ENCODE results near the gene GALNT11. TPM values are rescaled to one million over a fixed set of nuclear protein-coding genes. Genes with fewer than 3 reads are reported as not detected.

GALNT11 gene
- total RNA-seq, 2 donors from 2014 or later = 45.9 to 54.4 TPM

- WGBS, 2 donors = 90 to 94% methylated on average over 5 of the region's 5 CpGs
- DNase-seq = no peak
- no peaks in the 10 kb centered on the region for H3K9me3 ChIP-seq
- TF ChIP-seq POLR2A (IDR thresholded peaks at IDR 0.05) (no peak), CTCF (IDR thresholded peaks at IDR 0.05) (no peak)
- ATAC-seq = no peak
- H3K36me3 ChIP-seq (replicated peaks in 1 of 2; ENCODE audit: insufficient read depth in 1 of 2, low read depth in 2 of 2) = peaks cover 0 to 14% of the 10 kb centered on the region in 2 donors
- H3K4me1 ChIP-seq = no peaks in the 10 kb centered on the region
- H3K27ac ChIP-seq = no peak overlapping the region
- H3K27me3 ChIP-seq = no peaks in the 10 kb centered on the region
- no peak overlapping the region for H3K4me3 ChIP-seq
- intact Hi-C loops (cut with DNase I) = no loop called here
Observed at GRCh38 chr7:152132812-152133211, 107.3 kb downstream of the GALNT11 start.

GRCh38 chr7:152133804-152134203, 108.3 kb downstream of the GALNT11 start:
- TF ChIP-seq POLR2A (IDR thresholded peaks at IDR 0.05) (no peak), CTCF (IDR thresholded peaks at IDR 0.05) (no peak)
- 92 to 94% methylated on average over 13 of the region's 13 CpGs for WGBS, 2 donors
- no peak overlapping the region for H3K4me3 ChIP-seq
- H3K36me3 ChIP-seq (replicated peaks in 1 of 2; ENCODE audit: insufficient read depth in 1 of 2, low read depth in 2 of 2) = peaks cover 6 to 22% of the 10 kb centered on the region in 2 donors
- H3K27ac ChIP-seq = no peak overlapping the region
- H3K4me1 ChIP-seq = no peaks in the 10 kb centered on the region
- H3K9me3 ChIP-seq = no peaks in the 10 kb centered on the region
- intact Hi-C loops (cut with DNase I) = no loop called here
- DNase-seq (no peak), ATAC-seq (no peak)
- H3K27me3 ChIP-seq = no peaks in the 10 kb centered on the region

- no peak for ATAC-seq
- intact Hi-C loops (cut with DNase I) = no loop called here
- Histone ChIP-seq H3K4me1 (no peaks in the 10 kb centered on the region), H3K36me3 (replicated peaks in 1 of 2; ENCODE audit: insufficient read depth in 1 of 2, low read depth in 2 of 2) (peaks cover 16 to 28% of the 10 kb centered on the region in 2 donors), H3K27ac (peak overlapping the region in 1 of 4 donors; percentile 3), H3K9me3 (no peaks in the 10 kb centered on the region), H3K4me3 (no peak overlapping the region), H3K27me3 (no peaks in the 10 kb centered on the region)
- 78 to 79% methylated on average over 9 of the region's 9 CpGs for WGBS, 2 donors
- peak in 1 of 4 donors; percentile 27 for DNase-seq
- TF ChIP-seq CTCF (IDR thresholded peaks at IDR 0.05) (no peak), POLR2A (IDR thresholded peaks at IDR 0.05) (no peak)
Observed at GRCh38 chr7:152136686-152137085, 111.2 kb downstream of the GALNT11 start.

- H3K36me3 ChIP-seq (replicated peaks in 1 of 2; ENCODE audit: insufficient read depth in 1 of 2, low read depth in 2 of 2) = peaks cover 16 to 27% of the 10 kb centered on the region in 2 donors
- no peaks in the 10 kb centered on the region for H3K9me3 ChIP-seq
- H3K27me3 ChIP-seq = no peaks in the 10 kb centered on the region
- intact Hi-C loops (cut with DNase I) = no loop called here
- ATAC-seq = no peak
- H3K4me1 ChIP-seq = no peaks in the 10 kb centered on the region
- WGBS, 2 donors = 69 to 81% methylated on average over 7 of the region's 7 CpGs
- DNase-seq = no peak
- TF ChIP-seq CTCF (IDR thresholded peaks at IDR 0.05) = no peak
- TF ChIP-seq POLR2A (IDR thresholded peaks at IDR 0.05) = no peak
- H3K4me3 ChIP-seq = no peak overlapping the region
- no peak overlapping the region for H3K27ac ChIP-seq
Observed at GRCh38 chr7:152137476-152138025, 112.1 kb downstream of the GALNT11 start.

GRCh38 chr7:152140067-152140466, 114.6 kb downstream of the GALNT11 start:
- 85 to 86% methylated on average over 4 of the region's 4 CpGs for WGBS, 2 donors
- intact Hi-C loops (cut with DNase I) = no loop called here
- H3K4me3 ChIP-seq = no peak overlapping the region
- no peaks in the 10 kb centered on the region for H3K4me1 ChIP-seq
- no peaks in the 10 kb centered on the region for H3K9me3 ChIP-seq
- H3K36me3 ChIP-seq (replicated peaks in 1 of 2; ENCODE audit: insufficient read depth in 1 of 2, low read depth in 2 of 2) = peaks cover 16 to 31% of the 10 kb centered on the region in 2 donors
- no peaks in the 10 kb centered on the region for H3K27me3 ChIP-seq
- no peak for ATAC-seq
- no peak for TF ChIP-seq CTCF (IDR thresholded peaks at IDR 0.05)
- no peak for TF ChIP-seq POLR2A (IDR thresholded peaks at IDR 0.05)
- no peak overlapping the region for H3K27ac ChIP-seq
- no peak for DNase-seq
